ENCODE results near the gene IMMP2L.

DNA sequence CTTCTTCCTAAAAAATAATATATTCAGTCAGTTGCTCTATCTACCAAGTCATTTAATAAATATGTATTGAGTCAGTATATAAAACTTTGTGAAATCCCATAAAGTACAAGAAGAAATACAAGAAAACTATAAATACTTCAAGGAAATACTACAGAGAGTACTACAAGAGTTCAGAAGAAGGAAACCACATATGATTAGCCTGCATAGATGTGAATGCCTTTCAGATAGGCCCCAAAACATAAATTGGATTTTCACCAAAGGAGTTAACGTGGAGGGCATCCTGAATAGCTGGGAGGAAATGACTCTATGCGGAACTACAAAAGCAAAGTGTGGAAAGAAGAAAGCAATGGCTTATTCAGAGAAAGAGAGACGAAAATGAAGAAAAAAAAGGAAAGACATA lies 351.3 kb downstream of the IMMP2L start:
- TF ChIP-seq, protein P1, sequence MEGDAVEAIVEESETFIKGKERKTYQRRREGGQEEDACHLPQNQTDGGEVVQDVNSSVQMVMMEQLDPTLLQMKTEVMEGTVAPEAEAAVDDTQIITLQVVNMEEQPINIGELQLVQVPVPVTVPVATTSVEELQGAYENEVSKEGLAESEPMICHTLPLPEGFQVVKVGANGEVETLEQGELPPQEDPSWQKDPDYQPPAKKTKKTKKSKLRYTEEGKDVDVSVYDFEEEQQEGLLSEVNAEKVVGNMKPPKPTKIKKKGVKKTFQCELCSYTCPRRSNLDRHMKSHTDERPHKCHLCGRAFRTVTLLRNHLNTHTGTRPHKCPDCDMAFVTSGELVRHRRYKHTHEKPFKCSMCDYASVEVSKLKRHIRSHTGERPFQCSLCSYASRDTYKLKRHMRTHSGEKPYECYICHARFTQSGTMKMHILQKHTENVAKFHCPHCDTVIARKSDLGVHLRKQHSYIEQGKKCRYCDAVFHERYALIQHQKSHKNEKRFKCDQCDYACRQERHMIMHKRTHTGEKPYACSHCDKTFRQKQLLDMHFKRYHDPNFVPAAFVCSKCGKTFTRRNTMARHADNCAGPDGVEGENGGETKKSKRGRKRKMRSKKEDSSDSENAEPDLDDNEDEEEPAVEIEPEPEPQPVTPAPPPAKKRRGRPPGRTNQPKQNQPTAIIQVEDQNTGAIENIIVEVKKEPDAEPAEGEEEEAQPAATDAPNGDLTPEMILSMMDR (IDR thresholded peaks at IDR 0.05 in 4 of 5, conservative IDR thresholded peaks at IDR 0.05 in 1 of 5), result no peak
- no peak for TF ChIP-seq POLR2A (IDR thresholded peaks at IDR 0.05)

Measured in gastrocnemius medialis (tissue), 4 donors.